ENCODE data around the gene FMN1.

The FMN1 gene

DNA sequence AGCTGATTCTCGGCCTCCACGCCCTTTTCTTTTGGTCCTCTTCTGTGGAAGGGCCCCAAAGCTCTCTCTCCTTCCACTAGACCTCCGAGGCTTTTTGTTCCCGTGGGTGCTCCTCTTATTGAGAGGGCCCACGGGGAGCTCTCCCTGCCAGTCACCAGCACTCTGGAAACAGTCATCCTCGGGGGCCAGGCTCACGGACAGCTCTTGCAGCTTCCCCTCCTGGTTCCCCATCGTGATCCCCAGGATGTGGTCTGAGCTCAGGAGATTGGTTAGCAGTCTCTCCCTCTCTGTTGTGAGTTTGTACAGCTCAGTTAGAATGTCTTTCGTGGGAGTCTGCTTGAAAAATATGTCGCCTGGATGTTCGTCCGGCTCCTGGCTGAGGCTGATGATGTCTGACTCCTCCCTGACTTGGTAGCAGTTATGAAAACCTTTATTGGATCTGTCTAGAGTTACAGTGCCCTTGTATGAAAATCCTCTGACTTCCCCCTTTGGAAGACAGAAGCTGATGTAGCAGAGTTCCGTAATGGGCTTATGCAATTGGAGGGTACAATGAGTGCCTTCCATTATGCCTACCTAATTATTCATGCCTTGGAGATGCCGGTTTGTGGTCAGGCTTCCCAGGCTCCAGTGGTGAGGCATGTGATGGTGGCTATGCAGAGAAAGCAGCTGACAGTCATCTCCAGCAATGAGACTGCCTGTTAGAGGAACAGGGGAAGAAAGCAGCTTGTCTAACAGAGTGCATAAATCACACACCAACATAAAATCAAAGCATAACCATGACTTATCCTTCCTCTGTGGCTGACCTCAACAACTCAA is 40.0 kb downstream of the FMN1 start:
- H3K27ac ChIP-seq, result no peak overlapping the region
- no peak for TF ChIP-seq EZH2 (IDR thresholded peaks at IDR 0.05)
- no peak for TF ChIP-seq FOXP2 (optimal IDR thresholded peaks at IDR 0.05; ENCODE audit: control extremely low read depth, extremely low read length, insufficient read depth)
- TF ChIP-seq POLR2AphosphoS5 (IDR thresholded peaks at IDR 0.05; ENCODE audit: borderline replicate concordance, low read depth, low read length), result no peak
- H3K9me3 ChIP-seq (ENCODE audit: low read depth, low read length), result no peaks in the 10 kb centered on the region
- H3K9ac ChIP-seq (ENCODE audit: insufficient read length), result no peak overlapping the region
- no peaks in the 10 kb centered on the region for H3K36me3 ChIP-seq (ENCODE audit: insufficient read depth, low read length)
- no peak overlapping the region for H3K4me3 ChIP-seq
- no peak for DNase-seq (ENCODE audit: low read depth, low spot score)

DNA sequence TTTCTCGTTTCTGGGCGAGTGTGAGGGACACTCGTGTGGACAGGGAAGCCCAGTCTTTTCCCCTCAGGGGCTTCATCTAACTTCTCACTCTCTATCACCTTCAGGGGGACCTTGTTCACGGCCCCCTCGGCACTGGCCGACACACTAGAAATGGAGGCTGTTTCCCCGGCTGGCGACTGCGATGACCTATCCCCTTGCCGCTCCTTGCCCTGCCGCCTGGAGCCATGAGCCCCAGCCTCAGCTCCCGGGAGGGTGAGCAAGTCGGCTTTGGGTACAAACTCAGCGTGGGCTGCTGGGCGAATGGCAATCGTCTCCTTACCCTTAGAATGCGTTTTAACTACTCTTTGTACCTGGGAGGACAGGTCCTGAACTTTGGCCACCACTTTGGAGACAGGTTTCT is 41.0 kb downstream of the FMN1 start:
- Histone ChIP-seq H3K9me3 (ENCODE audit: low read depth, low read length) (no peaks in the 10 kb centered on the region), H3K27ac (no peak overlapping the region), H3K36me3 (ENCODE audit: insufficient read depth, low read length) (no peaks in the 10 kb centered on the region), H3K9ac (ENCODE audit: insufficient read length) (no peak overlapping the region), H3K4me3 (no peak overlapping the region)
- TF ChIP-seq FOXP2 (optimal IDR thresholded peaks at IDR 0.05; ENCODE audit: control extremely low read depth, extremely low read length, insufficient read depth) (no peak), EZH2 (IDR thresholded peaks at IDR 0.05) (no peak), POLR2AphosphoS5 (IDR thresholded peaks at IDR 0.05; ENCODE audit: borderline replicate concordance, low read depth, low read length) (no peak)
- no peak for DNase-seq (ENCODE audit: low read depth, low spot score)

DNA sequence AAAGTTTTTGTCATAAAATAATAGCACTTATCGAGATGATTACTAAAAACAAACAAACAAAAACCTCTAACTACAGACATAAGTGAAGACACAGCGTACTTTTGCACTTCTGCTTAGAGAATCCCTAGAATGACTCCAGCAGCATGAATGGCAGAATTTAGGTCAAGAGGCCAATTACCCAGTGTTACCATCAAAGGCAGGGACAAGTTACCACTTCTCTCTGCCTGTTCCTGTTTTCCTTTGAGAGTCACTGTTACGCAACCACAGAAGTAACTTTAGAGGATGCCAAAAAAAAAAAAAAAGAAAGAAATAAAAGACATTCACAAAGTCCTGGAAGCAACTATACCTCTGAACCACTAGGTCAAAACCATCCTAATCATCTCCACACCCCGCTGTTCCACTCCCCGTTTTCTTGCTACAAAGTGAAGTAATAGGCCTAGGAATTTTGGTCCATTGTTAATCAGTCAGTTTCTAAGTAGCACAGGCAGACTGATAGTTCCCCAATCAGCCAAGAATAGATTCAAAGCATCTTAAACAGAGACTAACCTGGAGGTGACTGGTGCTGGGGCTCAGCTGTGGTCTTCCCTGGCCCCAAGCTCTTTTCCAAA is 41.9 kb downstream of the FMN1 start:
- H3K27ac ChIP-seq, result no peak overlapping the region
- DNase-seq (ENCODE audit: low read depth, low spot score), result no peak
- H3K9me3 ChIP-seq (ENCODE audit: low read depth, low read length), result no peaks in the 10 kb centered on the region
- no peak for TF ChIP-seq FOXP2 (optimal IDR thresholded peaks at IDR 0.05; ENCODE audit: control extremely low read depth, extremely low read length, insufficient read depth)
- TF ChIP-seq EZH2 (IDR thresholded peaks at IDR 0.05), result no peak
- no peak for TF ChIP-seq POLR2AphosphoS5 (IDR thresholded peaks at IDR 0.05; ENCODE audit: borderline replicate concordance, low read depth, low read length)
- H3K36me3 ChIP-seq (ENCODE audit: insufficient read depth, low read length), result no peaks in the 10 kb centered on the region
- H3K9ac ChIP-seq (ENCODE audit: insufficient read length), result no peak overlapping the region
- H3K4me3 ChIP-seq, result no peak overlapping the region

DNA sequence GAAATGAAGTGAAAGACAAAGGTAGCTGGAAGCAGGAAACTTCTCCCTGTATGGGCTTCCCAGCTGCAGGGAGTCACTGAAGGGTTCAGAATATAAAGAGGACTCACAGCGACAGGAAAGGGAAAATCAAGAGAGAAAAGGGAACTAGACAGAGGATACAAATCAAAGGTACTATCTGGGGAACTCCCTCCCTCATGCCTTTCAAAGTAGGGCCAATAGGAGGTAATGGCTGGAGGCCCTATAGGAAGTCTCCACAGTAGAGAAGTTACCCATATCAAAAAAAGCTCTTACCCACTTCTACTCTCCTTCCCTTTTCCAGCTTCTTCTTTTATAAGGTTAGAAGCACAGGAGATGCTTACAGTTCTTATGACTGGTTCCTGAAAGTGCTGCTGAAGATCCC is 43.5 kb downstream of the FMN1 start:
- no peak overlapping the region for H3K4me3 ChIP-seq
- DNase-seq (ENCODE audit: low read depth, low spot score), result no peak
- TF ChIP-seq FOXP2 (optimal IDR thresholded peaks at IDR 0.05; ENCODE audit: control extremely low read depth, extremely low read length, insufficient read depth) (no peak), POLR2AphosphoS5 (IDR thresholded peaks at IDR 0.05; ENCODE audit: borderline replicate concordance, low read depth, low read length) (no peak), EZH2 (IDR thresholded peaks at IDR 0.05) (no peak)
- no peaks in the 10 kb centered on the region for H3K9me3 ChIP-seq (ENCODE audit: low read depth, low read length)
- no peak overlapping the region for H3K27ac ChIP-seq
- H3K9ac ChIP-seq (ENCODE audit: insufficient read length), result no peak overlapping the region
- H3K36me3 ChIP-seq (ENCODE audit: insufficient read depth, low read length), result no peaks in the 10 kb centered on the region

DNA sequence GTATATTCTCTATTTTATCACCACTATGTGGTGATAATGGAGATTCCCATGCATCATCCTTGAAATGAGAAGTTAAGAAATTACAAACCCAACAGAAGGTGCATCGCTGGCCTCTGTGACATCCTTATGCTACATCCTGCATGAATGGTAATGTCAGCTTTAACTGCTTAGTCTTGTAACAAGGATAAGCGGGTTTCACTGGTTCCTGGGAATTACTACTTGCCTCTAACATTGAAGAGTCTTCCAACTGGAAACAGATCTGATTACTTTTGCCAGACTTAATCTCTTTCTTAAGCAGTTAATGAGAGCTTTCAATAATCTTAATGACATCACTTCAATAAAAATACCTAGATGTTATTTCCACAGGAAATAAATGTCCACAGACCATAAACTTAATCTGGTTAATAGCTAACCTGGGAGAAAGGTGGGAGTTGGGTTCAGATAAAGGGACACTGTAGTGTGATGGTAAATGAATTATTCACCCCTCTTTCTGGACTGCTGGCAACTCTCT is 44.0 kb downstream of the FMN1 start:
- H3K9ac ChIP-seq (ENCODE audit: insufficient read length), result no peak overlapping the region
- no peaks in the 10 kb centered on the region for H3K9me3 ChIP-seq (ENCODE audit: low read depth, low read length)
- H3K36me3 ChIP-seq (ENCODE audit: insufficient read depth, low read length), result no peaks in the 10 kb centered on the region
- no peak for DNase-seq (ENCODE audit: low read depth, low spot score)
- no peak overlapping the region for H3K27ac ChIP-seq
- H3K4me3 ChIP-seq, result no peak overlapping the region
- TF ChIP-seq POLR2AphosphoS5 (IDR thresholded peaks at IDR 0.05; ENCODE audit: borderline replicate concordance, low read depth, low read length), result no peak
- no peak for TF ChIP-seq EZH2 (IDR thresholded peaks at IDR 0.05)
- no peak for TF ChIP-seq FOXP2 (optimal IDR thresholded peaks at IDR 0.05; ENCODE audit: control extremely low read depth, extremely low read length, insufficient read depth)

DNA sequence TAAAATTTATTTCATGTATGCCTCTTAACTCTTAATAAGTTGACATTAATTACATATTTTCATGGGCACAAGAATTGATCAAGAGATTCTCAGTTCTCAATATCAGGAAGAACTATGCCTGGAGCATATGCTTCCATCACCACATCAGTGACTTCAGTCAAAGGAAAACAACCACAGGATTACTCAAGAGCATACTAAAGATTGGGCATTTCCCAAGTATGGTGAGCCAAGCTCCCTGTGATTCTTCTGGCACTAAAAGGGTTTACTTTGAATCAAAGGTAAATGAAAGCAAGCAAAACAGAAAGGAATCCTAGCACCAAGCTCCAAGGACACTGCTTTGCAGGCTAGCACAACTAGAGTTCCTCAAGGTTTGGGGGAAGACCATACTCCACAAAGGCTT is 44.6 kb downstream of the FMN1 start:
- H3K4me3 ChIP-seq, result no peak overlapping the region

DNA sequence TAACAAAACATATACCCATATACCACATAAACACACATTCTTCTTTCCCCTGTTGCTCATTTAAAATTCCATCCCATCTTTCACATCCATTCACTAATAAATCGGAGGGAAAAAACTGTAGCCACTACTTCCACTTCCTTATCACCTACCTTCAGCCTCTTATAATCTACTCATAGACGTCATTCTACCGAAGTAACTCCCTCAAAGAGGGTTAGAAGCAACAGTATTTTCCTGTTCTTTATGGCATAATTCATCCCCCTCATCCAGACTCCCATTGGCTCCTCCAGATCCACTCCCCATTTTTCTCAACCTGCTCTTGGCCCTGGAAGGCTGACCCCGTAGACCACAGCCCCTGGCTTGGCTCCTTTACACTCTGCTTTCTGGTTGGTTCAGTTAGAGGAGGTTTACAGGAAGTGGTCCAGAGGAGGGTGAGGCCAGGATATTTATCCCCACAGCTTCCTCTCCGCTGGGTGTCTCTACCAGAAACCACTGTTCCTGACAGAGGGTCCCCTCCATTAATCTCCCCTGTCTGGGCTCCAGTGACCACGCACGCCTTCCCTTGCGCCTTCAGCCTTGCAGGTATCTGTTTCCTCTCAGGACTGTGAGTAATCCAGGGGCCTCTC is 46.3 kb downstream of the FMN1 start:
- Histone ChIP-seq H3K9ac (ENCODE audit: insufficient read length) (no peak overlapping the region), H3K36me3 (ENCODE audit: insufficient read depth, low read length) (no peaks in the 10 kb centered on the region), H3K4me3 (no peak overlapping the region), H3K27ac (no peak overlapping the region), H3K9me3 (ENCODE audit: low read depth, low read length) (no peaks in the 10 kb centered on the region)
- TF ChIP-seq POLR2AphosphoS5 (IDR thresholded peaks at IDR 0.05; ENCODE audit: borderline replicate concordance, low read depth, low read length) (no peak), FOXP2 (optimal IDR thresholded peaks at IDR 0.05; ENCODE audit: control extremely low read depth, extremely low read length, insufficient read depth) (no peak), EZH2 (IDR thresholded peaks at IDR 0.05) (no peak)
- DNase-seq (ENCODE audit: low read depth, low spot score), result no peak

More for the DNA sequence above, 44.6 kb downstream of the FMN1 start:
- TF ChIP-seq POLR2AphosphoS5 (IDR thresholded peaks at IDR 0.05; ENCODE audit: borderline replicate concordance, low read depth, low read length), result no peak
- TF ChIP-seq FOXP2 (optimal IDR thresholded peaks at IDR 0.05; ENCODE audit: control extremely low read depth, extremely low read length, insufficient read depth), result no peak
- no peak for TF ChIP-seq EZH2 (IDR thresholded peaks at IDR 0.05)
- Histone ChIP-seq H3K36me3 (ENCODE audit: insufficient read depth, low read length) (no peaks in the 10 kb centered on the region), H3K9ac (ENCODE audit: insufficient read length) (no peak overlapping the region), H3K27ac (no peak overlapping the region), H3K9me3 (ENCODE audit: low read depth, low read length) (no peaks in the 10 kb centered on the region)
- no peak for DNase-seq (ENCODE audit: low read depth, low spot score)

DNA sequence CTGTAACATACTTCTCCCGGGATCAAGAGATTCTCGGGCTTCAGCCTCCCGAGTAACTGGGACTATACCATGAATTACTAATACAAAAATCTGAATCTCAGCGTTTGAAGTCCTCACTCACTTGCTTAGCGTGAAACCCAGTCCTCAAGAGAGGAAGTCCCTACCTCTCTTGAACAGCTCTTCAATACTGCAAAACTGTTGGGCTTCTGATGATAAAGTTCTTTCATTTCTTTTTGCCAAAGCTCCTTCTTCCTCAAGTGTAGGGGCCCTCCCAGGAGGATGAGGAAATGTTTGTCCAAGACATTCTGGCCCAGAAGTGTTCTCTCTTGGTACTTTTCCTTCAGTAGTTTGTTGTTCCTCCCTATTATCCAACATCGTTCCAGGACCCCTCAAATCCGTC is 48.5 kb downstream of the FMN1 start:
- no peak for DNase-seq (ENCODE audit: low read depth, low spot score)
- H3K9me3 ChIP-seq (ENCODE audit: low read depth, low read length), result no peaks in the 10 kb centered on the region
- no peak overlapping the region for H3K4me3 ChIP-seq
- TF ChIP-seq EZH2 (IDR thresholded peaks at IDR 0.05) (no peak), FOXP2 (optimal IDR thresholded peaks at IDR 0.05; ENCODE audit: control extremely low read depth, extremely low read length, insufficient read depth) (no peak), POLR2AphosphoS5 (IDR thresholded peaks at IDR 0.05; ENCODE audit: borderline replicate concordance, low read depth, low read length) (no peak)
- H3K27ac ChIP-seq, result no peak overlapping the region
- no peaks in the 10 kb centered on the region for H3K36me3 ChIP-seq (ENCODE audit: insufficient read depth, low read length)
- H3K9ac ChIP-seq (ENCODE audit: insufficient read length), result no peak overlapping the region

All from SK-N-MC (cell line).